Endodermal cell (in vitro differentiated cells): Measurements from ENCODE around the gene UGCG. TPM values are rescaled to one million over a fixed set of nuclear protein-coding genes. Genes with fewer than 3 reads are reported as not detected.

ENCODE experiments used
- DNase-seq: peaks from one replicate; pipeline ENCODE4 v3.0.0-alpha.2; 2017
- H3K27ac ChIP-seq: 2 replicates; pipeline ENCODE4 v1.5.1; 2013; ENCODE audit warnings: mild to moderate bottlenecking, low read depth, low read length, moderate library complexity
- H3K27me3 ChIP-seq: 2 replicates; pipeline ENCODE4 v1.6.1; 2013; ENCODE audit warnings: mild to moderate bottlenecking, low read length, moderate library complexity; ENCODE audit not compliant: insufficient read depth, control insufficient read depth, poor library complexity, severe bottlenecking
- H3K36me3 ChIP-seq: 2 replicates; pipeline ENCODE4 v1.7.0; 2013; ENCODE audit warnings: mild to moderate bottlenecking, low read length, moderate library complexity; ENCODE audit not compliant: control insufficient read depth, insufficient read depth
- H3K4me1 ChIP-seq: one replicate; pipeline ENCODE4 v1.7.0; 2013; ENCODE audit warnings: low read length; ENCODE audit not compliant: control insufficient read depth, insufficient read depth
- H3K4me3 ChIP-seq: 2 replicates; pipeline ENCODE4 v1.5.1; 2013; ENCODE audit warnings: mild to moderate bottlenecking, low read length, moderate library complexity
- H3K9ac ChIP-seq: 2 replicates; pipeline ENCODE4 v1.6.1; 2013; ENCODE audit warnings: mild to moderate bottlenecking, low read length, moderate library complexity; ENCODE audit not compliant: poor library complexity, severe bottlenecking; ENCODE audit errors: extremely low read depth
- H3K9me3 ChIP-seq: 2 replicates; pipeline ENCODE4 v1.6.1; 2013; ENCODE audit warnings: mild to moderate bottlenecking, low read length, moderate library complexity; ENCODE audit not compliant: control insufficient read depth
- H3K27ac Mint-ChIP-seq: 2 replicates; pipeline ENCODE4 v1.8.0; 2020; ENCODE audit warnings: mixed read lengths
- H3K27me3 Mint-ChIP-seq: 2 replicates; pipeline ENCODE4 v1.8.0; 2021; ENCODE audit warnings: mild to moderate bottlenecking, mixed read lengths; ENCODE audit not compliant: insufficient read depth
- H3K36me3 Mint-ChIP-seq: 2 replicates; pipeline ENCODE4 v1.8.0; 2020; ENCODE audit warnings: low read depth, mixed read lengths
- H3K4me1 Mint-ChIP-seq: 2 replicates; pipeline ENCODE4 v1.8.0; 2020; ENCODE audit warnings: mixed read lengths
- H3K4me3 Mint-ChIP-seq: 2 replicates; pipeline ENCODE4 v1.8.0; 2020; ENCODE audit warnings: mild to moderate bottlenecking, moderate library complexity, mixed read lengths
- H3K9me3 Mint-ChIP-seq: 2 replicates; pipeline ENCODE4 v1.8.0; 2020; ENCODE audit warnings: mild to moderate bottlenecking, mixed read lengths
- WGBS, 2 experiments: methylation state at CpG; one replicate each; pipeline versions ENCODE4 v1.1.5 to v1.1.7; 2013; ENCODE audit warnings: missing lambda C conversion rate in 2 of 2, mixed read lengths in 1 of 2; ENCODE audit not compliant: insufficient coverage in 1 of 2, insufficient read length in 1 of 2; 5-methylcytosine and 5-hydroxymethylcytosine counted together
- total RNA-seq, 2 donors: library from RNA; stranded (reverse); fragmentation: NEBNext Ultra II Directional in 1 of 2; extraction: Animal tissue kit (Norgen Biotek cat#: 25700) in 1 of 2; gene quantifications; 2 replicates in 1 of 2; 3 replicates in 1 of 2; pipeline ENCODE4 v1.2.1, GENCODE V29; 2021
- TF ChIP-seq, protein P1 (sequence below): fragments of 200-600 bp; sonication (generic); conservative IDR thresholded peaks from 2 replicates; pipeline ENCODE4 v1.5.0; 2021; ENCODE audit warnings: antibody characterized with exemption, mild to moderate bottlenecking

Gene UGCG
- total RNA-seq, 2 donors from 2014 or later, result 20.0 to 22.4 TPM

GRCh38 chr9:111938427-111938800 is 41.8 kb downstream of the UGCG start:
- H3K4me1 ChIP-seq, result no peaks in the 10 kb centered on the region
- no peaks in the 10 kb centered on the region for H3K9me3 ChIP-seq
- no peak overlapping the region for H3K9ac ChIP-seq
- H3K36me3 ChIP-seq, result peaks cover 15% of the 10 kb centered on the region
- DNase-seq, result no peak
- H3K27ac ChIP-seq, result no peak overlapping the region
- no peak overlapping the region for H3K4me3 ChIP-seq
- Mint-ChIP-seq H3K27ac (no peak overlapping the region), H3K27me3 (peaks cover 1% of the 10 kb centered on the region), H3K9me3 (no peaks in the 10 kb centered on the region), H3K36me3 (peaks cover under 1% of the 10 kb centered on the region), H3K4me3 (no peak overlapping the region), H3K4me1 (no peaks in the 10 kb centered on the region)
- TF ChIP-seq, protein P1, sequence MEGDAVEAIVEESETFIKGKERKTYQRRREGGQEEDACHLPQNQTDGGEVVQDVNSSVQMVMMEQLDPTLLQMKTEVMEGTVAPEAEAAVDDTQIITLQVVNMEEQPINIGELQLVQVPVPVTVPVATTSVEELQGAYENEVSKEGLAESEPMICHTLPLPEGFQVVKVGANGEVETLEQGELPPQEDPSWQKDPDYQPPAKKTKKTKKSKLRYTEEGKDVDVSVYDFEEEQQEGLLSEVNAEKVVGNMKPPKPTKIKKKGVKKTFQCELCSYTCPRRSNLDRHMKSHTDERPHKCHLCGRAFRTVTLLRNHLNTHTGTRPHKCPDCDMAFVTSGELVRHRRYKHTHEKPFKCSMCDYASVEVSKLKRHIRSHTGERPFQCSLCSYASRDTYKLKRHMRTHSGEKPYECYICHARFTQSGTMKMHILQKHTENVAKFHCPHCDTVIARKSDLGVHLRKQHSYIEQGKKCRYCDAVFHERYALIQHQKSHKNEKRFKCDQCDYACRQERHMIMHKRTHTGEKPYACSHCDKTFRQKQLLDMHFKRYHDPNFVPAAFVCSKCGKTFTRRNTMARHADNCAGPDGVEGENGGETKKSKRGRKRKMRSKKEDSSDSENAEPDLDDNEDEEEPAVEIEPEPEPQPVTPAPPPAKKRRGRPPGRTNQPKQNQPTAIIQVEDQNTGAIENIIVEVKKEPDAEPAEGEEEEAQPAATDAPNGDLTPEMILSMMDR, result no peak
- 92 to 100% methylated on average over 3 to 4 of the region's 4 CpGs for WGBS, 2 experiments
- no peaks in the 10 kb centered on the region for H3K27me3 ChIP-seq

DNA sequence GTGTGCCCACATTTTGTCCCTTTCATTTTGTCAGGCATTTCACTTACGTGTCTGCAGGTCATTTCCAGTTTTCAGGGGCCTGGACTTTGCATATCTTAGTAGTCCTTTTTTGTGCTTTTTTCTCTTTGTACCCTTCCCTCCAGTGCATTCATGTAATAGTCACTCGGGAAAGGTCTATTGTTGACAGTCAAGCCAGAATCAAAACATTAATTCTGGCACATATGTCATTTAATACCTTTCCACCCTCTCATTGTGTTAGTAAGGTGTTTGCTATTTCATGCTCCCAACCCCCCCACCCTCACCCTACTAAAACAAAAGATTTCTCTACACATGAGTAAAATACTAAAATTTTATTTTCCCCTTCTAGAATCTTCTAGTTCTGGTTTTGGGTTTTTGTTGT is 42.7 kb downstream of the UGCG start:
- TF ChIP-seq, protein P1, result no peak
- Histone ChIP-seq H3K4me1 (no peaks in the 10 kb centered on the region), H3K9me3 (no peaks in the 10 kb centered on the region), H3K27me3 (no peaks in the 10 kb centered on the region), H3K4me3 (no peak overlapping the region), H3K9ac (no peak overlapping the region), H3K27ac (no peak overlapping the region), H3K36me3 (peaks cover 6% of the 10 kb centered on the region)
- no peak for DNase-seq
- Mint-ChIP-seq H3K27me3 (peaks cover 1% of the 10 kb centered on the region), H3K36me3 (no peaks in the 10 kb centered on the region), H3K27ac (no peak overlapping the region), H3K9me3 (no peaks in the 10 kb centered on the region), H3K4me1 (no peaks in the 10 kb centered on the region), H3K4me3 (no peak overlapping the region)
- 71 to 95% methylated on average over 1 to 2 of the region's 2 CpGs for WGBS, 2 experiments

- TF ChIP-seq, protein P1, result no peak
Observed at GRCh38 chr9:111940697-111941096, 44.1 kb downstream of the UGCG start.

More at GRCh38 chr9:111940697-111941096, 44.1 kb downstream of the UGCG start:
- no peaks in the 10 kb centered on the region for H3K36me3 ChIP-seq
- no peak overlapping the region for H3K4me3 ChIP-seq
- H3K36me3 Mint-ChIP-seq, result no peaks in the 10 kb centered on the region
- no peaks in the 10 kb centered on the region for H3K4me1 ChIP-seq
- no peaks in the 10 kb centered on the region for H3K4me1 Mint-ChIP-seq
- no peaks in the 10 kb centered on the region for H3K9me3 ChIP-seq
- no peak overlapping the region for H3K9ac ChIP-seq
- DNase-seq, result no peak
- 94 to 96% methylated on average over 2 to 3 of the region's 3 CpGs for WGBS, 2 experiments
- no peak overlapping the region for H3K4me3 Mint-ChIP-seq
- H3K9me3 Mint-ChIP-seq, result no peaks in the 10 kb centered on the region
- peaks cover 1% of the 10 kb centered on the region for H3K27me3 Mint-ChIP-seq
- no peak overlapping the region for H3K27ac ChIP-seq
- H3K27ac Mint-ChIP-seq, result no peak overlapping the region
- no peaks in the 10 kb centered on the region for H3K27me3 ChIP-seq
